ENCODE results near the gene ZNF557. TPM values are rescaled to one million over a fixed set of nuclear protein-coding genes. Genes with fewer than 3 reads are reported as not detected.
"Not testable (repeated sequence)": the region's sequence is repeated elsewhere in the genome, so short reads cannot be mapped to it uniquely, and the experiment has no call there.

Gene ZNF557
- 1.6 and 3.1 TPM in 2 replicates for total RNA-seq (2014; rRNA removed; shearing (Covaris generic); ENCODE audit: low replicate concordance)

DNA sequence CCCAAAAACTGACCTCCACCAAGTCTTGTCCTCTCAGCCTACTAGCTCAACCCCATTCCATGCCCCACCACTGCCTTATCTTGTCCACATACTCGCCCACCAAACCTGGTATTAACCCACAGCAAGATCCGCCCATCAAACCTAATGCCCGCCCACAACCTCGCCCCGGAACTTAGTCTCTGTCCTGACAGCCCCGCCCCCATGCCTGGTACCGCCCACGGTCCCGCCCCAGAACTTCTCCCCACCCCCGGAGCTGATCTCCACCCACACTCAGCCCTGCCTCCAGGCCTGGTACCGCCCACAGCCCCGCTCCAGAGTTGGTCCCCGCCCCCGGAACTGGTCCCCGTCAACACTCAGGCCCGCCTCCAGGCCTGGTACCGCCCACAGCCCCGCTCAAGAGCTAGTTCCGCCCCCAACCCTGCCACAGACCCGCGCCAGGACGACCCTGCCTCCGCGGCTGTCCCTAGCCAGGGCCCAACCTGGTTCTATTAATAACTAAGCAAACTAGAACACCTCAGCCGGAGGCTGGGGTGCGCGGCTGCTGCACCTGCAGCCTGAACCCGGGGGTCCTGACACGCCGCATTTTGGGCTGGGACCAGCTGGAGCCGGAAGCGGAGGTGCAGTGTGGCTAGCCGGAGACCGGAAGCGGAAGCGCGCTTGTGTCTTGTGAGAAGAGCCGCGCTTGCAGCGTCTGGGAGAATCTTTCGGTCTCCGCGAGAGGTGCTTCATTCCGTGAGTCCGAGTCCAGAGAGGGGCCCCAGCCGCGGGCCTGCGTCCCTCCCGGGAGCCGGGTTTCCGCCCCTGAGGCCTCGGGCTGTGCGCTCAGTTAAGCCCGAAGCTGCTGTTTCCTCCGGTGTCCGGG, at the start of gene ZNF557:
ZNF557 (plus strand) TSS at position 662 of the 862 bp plus-strand sequence. CDS start 5,372 bp downstream, outside the sequence.
- in situ Hi-C loops (cut with HindIII; ENCODE audit: low pct_unique_long_range_greater_than_20kb, low sequenced_read_pairs): no loop called here
- DNase-seq (ENCODE audit: low read depth): peak; percentile 88

DNA sequence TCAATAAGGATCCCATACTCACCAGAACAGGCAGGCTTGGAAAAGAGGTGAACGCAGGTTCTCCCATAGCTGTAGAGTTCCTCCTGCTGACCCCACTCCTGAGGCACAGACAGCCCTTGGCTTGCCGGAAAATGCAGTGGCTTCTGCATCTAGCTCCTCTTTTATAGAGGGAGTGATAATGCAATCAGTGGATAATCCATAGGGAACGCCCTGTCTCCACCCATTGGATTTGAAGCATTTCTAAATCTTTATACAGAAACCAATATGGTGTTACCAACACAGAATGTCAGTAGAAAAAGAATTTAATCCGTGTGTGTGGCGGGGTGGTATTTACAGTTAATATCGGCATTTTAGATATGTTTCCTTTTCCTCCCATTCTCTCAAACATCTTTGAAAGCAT, 48.2 kb upstream of the ZNF557 start, which contains the start of gene MBD3L2B:
MBD3L2B (minus strand) TSS at position 101 of the 400 bp plus-strand sequence; CDS start at position 67, 34 bp downstream.
- in situ Hi-C loops (cut with HindIII; ENCODE audit: low pct_unique_long_range_greater_than_20kb, low sequenced_read_pairs); DNase-seq (ENCODE audit: low read depth): not testable (repeated sequence)

DNA sequence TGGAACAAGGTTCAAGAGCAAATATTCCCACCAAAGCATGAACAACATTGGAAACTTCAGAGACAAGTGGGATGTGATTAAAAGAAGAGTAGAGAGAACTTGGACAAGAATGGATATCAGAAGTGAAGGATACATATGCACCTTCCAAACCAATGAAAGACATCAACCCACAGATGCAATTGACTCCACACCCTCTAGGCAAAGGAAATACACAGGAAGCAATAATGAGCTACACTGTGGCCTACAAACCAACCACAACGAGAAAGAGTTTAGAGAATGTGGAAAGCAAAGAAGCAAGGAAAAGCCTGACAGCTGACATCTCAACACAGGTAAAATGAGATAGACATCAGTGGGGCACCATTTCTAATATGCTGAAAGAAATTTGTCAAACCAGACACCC, 40.7 kb upstream of the ZNF557 start:
- DNase-seq (ENCODE audit: low read depth); in situ Hi-C loops (cut with HindIII; ENCODE audit: low pct_unique_long_range_greater_than_20kb, low sequenced_read_pairs): not testable (repeated sequence)

DNA sequence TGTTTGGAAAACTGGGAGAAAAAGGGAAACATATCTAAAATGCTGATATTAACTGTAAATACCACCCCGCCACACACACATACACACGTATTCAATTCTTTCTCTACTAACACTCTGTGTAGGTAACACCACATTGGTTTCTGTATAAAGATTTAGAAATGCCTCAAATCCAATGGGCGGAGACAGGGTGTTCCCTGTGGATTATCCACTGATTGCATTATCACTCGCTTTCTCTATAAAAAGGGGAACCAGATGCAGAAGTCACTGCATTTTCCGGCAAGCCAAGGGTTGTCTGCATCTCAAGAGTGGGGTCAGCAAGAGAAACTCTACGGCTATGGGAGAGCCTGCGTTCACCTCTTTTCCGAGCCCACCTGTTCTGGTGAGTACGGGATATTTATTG, 39.2 kb upstream of the ZNF557 start, which contains the start of gene MBD3L5:
MBD3L5 (plus strand) TSS at position 301 of the 400 bp plus-strand sequence; CDS start at position 335, 34 bp downstream.
- in situ Hi-C loops (cut with HindIII; ENCODE audit: low pct_unique_long_range_greater_than_20kb, low sequenced_read_pairs); DNase-seq (ENCODE audit: low read depth): not testable (repeated sequence)

DNA sequence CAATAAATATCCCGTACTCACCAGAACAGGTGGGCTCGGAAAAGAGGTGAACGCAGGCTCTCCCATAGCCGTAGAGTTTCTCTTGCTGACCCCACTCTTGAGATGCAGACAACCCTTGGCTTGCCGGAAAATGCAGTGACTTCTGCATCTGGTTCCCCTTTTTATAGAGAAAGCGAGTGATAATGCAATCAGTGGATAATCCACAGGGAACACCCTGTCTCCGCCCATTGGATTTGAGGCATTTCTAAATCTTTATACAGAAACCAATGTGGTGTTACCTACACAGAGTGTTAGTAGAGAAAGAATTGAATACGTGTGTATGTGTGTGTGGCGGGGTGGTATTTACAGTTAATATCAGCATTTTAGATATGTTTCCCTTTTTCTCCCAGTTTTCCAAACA, 29.4 kb upstream of the ZNF557 start, which contains the start of gene MBD3L4:
MBD3L4 (minus strand) TSS at position 101 of the 400 bp plus-strand sequence; CDS start at position 66, 35 bp downstream.
- DNase-seq (ENCODE audit: low read depth); in situ Hi-C loops (cut with HindIII; ENCODE audit: low pct_unique_long_range_greater_than_20kb, low sequenced_read_pairs): not testable (repeated sequence)

DNA sequence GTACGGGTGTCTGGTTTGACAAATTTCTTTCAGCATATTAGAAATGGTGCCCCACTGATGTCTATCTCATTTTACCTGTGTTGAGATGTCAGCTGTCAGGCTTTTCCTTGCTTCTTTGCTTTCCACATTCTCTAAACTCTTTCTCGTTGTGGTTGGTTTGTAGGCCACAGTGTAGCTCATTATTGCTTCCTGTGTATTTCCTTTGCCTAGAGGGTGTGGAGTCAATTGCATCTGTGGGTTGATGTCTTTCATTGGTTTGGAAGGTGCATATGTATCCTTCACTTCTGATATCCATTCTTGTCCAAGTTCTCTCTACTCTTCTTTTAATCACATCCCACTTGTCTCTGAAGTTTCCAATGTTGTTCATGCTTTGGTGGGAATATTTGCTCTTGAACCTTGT, 27.9 kb upstream of the ZNF557 start:
- in situ Hi-C loops (cut with HindIII; ENCODE audit: low pct_unique_long_range_greater_than_20kb, low sequenced_read_pairs); DNase-seq (ENCODE audit: low read depth): not testable (repeated sequence)

DNA sequence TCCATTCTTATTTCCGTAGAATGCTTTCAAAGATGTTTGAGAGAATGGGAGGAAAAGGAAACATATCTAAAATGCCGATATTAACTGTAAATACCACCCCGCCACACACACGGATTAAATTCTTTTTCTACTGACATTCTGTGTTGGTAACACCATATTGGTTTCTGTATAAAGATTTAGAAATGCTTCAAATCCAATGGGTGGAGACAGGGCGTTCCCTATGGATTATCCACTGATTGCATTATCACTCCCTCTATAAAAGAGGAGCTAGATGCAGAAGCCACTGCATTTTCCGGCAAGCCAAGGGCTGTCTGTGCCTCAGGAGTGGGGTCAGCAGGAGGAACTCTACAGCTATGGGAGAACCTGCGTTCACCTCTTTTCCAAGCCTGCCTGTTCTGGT, 20.5 kb upstream of the ZNF557 start, which contains the start of gene MBD3L2:
MBD3L2 (plus strand) TSS at position 301 of the 400 bp plus-strand sequence; CDS start at position 354, 53 bp downstream.
- DNase-seq (ENCODE audit: low read depth); in situ Hi-C loops (cut with HindIII; ENCODE audit: low pct_unique_long_range_greater_than_20kb, low sequenced_read_pairs): not testable (repeated sequence)

DNA sequence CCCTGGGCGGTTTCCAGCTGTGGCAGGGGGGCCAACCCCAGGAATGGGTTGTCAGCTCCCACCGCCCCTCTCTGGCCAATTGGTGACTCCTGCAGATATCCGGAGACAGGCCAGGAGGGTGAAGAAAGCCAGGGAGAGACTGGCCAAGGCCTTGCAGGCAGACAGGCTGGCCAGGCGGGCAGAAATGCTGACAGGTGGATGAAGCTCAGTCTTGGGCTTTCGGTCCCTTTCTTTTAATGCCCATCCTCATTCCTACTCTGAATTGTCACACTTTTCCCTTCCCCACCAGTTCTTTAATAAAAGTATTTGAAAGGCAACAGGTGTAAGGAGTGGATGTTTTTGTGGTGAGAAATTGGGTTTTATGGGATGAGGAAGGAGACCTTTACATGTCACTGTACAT, 18.1 kb upstream of the ZNF557 start:
- in situ Hi-C loops (cut with HindIII; ENCODE audit: low pct_unique_long_range_greater_than_20kb, low sequenced_read_pairs); DNase-seq (ENCODE audit: low read depth): not testable (repeated sequence)

DNA sequence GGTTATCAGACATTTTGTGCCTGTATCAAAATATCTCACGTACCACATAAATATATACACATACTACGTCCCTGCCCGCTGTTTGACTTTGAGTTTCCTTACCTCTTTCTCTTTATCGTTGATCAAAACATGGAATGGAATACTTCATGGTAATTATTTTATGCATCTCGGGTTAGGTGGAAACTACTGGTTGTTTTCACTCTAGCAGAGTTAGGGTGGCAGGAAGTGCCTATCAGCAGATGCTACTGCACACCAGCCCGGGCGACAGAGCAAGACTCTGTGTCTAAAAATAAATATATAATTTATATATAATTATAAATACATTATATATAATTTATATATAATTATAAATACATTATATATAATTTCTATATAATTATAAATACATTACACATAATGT, 16.6 kb upstream of the ZNF557 start:
- in situ Hi-C loops (cut with HindIII; ENCODE audit: low pct_unique_long_range_greater_than_20kb, low sequenced_read_pairs); DNase-seq (ENCODE audit: low read depth): not testable (repeated sequence)

DNA sequence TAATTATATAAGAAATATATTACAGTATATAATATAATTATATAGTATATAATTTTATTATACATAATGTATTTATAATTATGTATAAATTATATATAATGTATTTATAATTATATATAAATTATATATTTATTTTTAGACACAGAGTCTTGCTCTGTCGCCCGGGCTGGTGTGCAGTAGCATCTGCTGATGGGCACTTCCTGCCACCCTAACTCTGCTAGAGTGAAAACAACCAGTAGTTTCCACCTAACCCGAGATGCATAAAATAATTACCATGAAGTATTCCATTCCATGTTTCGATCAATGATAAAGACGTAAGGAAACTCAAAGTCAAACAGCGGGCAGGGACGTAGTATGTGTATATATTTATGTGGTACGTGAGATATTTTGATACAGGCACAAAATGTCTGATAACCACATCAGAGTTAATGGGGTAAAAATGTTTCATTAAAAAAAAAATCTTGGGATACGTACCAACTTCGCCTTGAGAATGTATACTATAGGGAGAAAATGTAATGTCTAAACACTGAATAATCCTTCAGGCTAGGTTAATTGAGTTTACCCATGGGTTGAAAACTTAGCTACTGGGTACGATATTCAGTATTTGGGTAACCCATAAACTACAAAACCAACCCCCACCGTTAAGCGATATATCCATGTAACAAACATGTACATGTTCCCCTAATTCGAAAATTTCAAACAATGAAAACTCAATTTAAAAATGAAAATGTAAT, 14.7 kb upstream of the ZNF557 start:
- DNase-seq (ENCODE audit: low read depth); in situ Hi-C loops (cut with HindIII; ENCODE audit: low pct_unique_long_range_greater_than_20kb, low sequenced_read_pairs): not testable (repeated sequence)

DNA sequence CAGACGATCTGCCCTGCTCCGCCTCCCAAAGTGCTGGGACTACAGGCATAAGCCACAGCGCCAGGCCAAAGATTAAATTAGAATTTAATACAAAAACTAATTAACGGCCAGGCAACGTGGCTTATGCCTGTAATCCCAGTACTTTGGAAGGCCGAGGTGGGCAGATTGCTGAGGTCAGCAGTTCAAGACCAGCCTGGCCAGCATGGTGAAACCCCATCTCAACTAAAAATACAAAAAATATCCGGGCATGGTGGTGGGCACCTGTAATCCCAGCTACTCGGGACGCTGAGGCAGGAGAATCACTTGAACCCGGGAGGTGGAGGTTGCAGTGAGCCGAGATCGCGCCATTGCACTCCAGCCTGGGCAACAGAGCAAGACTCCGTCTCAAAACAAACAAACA, 13.8 kb upstream of the ZNF557 start:
- in situ Hi-C loops (cut with HindIII; ENCODE audit: low pct_unique_long_range_greater_than_20kb, low sequenced_read_pairs); DNase-seq (ENCODE audit: low read depth): not testable (repeated sequence)

DNA sequence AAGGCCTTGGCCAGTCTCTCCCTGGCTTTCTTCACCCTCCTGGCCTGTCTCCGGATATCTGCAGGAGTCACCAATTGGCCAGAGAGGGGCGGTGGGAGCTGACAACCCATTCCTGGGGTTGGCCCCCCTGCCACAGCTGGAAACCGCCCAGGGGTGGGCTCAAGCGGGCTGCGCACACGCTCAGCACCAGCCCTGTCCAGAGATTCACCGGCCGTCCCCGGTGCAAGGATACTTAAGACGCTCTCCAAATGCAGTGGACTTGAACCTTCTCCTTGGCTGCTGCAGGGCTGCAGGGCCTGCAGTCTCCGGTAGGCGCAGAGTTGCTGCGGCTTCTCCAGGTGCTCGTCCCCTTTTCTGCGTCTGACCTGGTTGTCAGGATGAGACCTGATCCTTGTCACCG, 13.1 kb upstream of the ZNF557 start:
- DNase-seq (ENCODE audit: low read depth); in situ Hi-C loops (cut with HindIII; ENCODE audit: low pct_unique_long_range_greater_than_20kb, low sequenced_read_pairs): not testable (repeated sequence)

DNA sequence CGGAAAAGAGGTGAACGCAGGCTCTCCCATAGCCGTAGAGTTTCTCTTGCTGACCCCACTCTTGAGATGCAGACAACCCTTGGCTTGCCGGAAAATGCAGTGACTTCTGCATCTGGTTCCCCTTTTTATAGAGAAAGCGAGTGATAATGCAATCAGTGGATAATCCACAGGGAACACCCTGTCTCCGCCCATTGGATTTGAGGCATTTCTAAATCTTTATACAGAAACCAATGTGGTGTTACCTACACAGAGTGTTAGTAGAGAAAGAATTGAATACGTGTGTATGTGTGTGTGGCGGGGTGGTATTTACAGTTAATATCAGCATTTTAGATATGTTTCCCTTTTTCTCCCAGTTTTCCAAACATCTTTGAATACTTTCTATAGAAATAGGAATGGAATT, 10.9 kb upstream of the ZNF557 start, which contains the start of gene MBD3L3:
MBD3L3 (minus strand) TSS at position 101 of the 400 bp plus-strand sequence; CDS start at position 30, 71 bp downstream.
- in situ Hi-C loops (cut with HindIII; ENCODE audit: low pct_unique_long_range_greater_than_20kb, low sequenced_read_pairs); DNase-seq (ENCODE audit: low read depth): not testable (repeated sequence)

DNA sequence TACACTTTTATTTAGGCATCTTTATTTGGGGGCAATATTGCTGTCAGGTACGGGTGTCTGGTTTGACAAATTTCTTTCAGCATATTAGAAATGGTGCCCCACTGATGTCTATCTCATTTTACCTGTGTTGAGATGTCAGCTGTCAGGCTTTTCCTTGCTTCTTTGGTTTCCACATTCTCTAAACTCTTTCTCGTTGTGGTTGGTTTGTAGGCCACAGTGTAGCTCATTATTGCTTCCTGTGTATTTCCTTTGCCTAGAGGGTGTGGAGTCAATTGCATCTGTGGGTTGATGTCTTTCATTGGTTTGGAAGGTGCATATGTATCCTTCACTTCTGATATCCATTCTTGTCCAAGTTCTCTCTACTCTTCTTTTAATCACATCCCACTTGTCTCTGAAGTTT, 9.5 kb upstream of the ZNF557 start:
- in situ Hi-C loops (cut with HindIII; ENCODE audit: low pct_unique_long_range_greater_than_20kb, low sequenced_read_pairs): not testable (repeated sequence)

DNA sequence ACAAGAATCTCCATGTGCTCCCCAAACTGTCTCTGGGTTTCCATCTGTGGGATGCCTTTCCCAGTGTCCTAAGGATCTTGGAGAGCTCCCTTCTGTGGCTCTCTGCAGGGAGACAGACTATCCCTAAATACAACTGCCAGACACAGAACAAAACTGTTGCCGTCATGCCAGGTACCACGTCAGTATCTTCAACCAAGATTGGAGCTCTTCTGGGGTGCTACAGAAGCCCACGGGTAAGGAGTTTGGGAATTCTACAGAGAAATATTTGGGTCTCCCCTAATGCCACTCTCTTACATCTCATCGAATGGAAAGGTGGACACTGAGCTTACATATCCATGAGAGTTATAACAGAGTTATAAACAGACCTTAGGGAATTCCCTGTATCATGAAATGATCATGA, 6.2 kb upstream of the ZNF557 start:
- DNase-seq (ENCODE audit: low read depth): no peak
- in situ Hi-C loops (cut with HindIII; ENCODE audit: low pct_unique_long_range_greater_than_20kb, low sequenced_read_pairs): no loop called here

More for the DNA sequence above, 9.5 kb upstream of the ZNF557 start:
- DNase-seq (ENCODE audit: low read depth): not testable (repeated sequence)

DNA sequence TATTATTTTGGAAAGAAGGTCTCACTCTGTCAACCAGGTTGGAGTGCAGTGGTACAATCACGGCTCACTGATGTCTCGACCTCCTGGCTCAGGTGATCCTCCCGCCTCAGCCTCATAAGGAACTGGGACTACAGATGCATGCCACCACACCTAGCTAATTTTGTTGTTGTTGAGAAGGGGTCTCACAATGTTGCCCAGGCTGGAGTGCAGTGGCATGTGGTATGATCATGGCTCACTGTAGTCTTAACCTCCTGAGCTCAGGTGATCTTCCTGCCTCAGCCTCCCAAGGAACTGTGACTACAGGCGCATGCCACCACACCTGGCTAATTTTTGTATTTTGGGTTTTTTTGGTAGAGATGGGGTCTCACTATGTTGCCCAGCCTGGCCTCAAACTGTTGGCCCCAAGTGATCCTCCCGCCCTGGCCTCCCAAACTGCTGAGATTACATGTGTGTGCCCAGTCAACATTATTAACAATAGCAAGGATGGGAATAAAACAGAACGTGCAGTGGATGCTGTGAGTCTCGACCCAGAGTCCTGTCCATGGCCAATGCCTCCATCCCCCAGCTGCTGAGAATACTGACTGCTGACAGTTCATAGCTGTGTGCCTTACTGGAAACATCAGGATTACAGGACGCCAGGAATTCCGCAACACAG, 5.6 kb upstream of the ZNF557 start:
- in situ Hi-C loops (cut with HindIII; ENCODE audit: low pct_unique_long_range_greater_than_20kb, low sequenced_read_pairs): no loop called here
- DNase-seq (ENCODE audit: low read depth): no peak

DNA sequence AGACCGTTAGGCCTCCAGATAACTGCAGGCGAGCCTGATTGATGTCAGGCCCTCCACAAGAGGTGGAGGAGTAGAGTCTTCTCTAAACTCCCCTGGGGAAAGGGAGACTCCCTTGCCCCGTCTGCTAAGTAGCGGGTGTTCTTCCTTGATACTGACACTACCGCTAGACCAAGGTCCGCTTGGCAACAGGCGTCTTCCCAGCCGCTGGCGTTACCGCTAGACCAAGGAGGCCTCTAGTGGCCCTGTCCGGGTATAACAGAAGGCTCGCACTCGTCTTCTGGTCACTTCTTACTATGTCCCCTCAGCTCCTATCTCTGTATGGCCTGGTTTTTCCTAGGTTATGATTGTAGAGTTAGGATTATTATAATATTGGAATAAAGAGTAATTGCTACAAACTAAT, 2.4 kb upstream of the ZNF557 start:
- in situ Hi-C loops (cut with HindIII; ENCODE audit: low pct_unique_long_range_greater_than_20kb, low sequenced_read_pairs); DNase-seq (ENCODE audit: low read depth): not testable (repeated sequence)

DNA sequence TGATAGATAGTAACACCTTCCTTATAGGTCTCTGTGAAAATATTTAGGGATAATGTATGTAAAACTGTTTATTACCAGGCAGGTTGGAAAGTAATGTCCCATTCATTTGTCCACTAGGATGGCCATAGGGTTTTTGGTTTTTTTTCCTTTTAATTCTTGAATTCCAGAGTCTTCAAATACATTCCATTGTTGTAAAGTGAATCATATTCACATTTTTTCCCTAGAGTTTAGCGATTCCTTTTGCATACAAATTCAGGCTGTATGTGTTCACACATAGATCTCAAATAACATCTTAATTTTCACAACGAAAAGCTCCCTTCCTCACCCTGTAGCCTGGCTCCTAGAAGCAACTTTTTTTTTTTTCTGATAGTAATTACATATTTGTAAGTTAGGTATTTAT, 1.8 kb upstream of the ZNF557 start:
- in situ Hi-C loops (cut with HindIII; ENCODE audit: low pct_unique_long_range_greater_than_20kb, low sequenced_read_pairs): no loop called here

More for the DNA sequence above, 1.8 kb upstream of the ZNF557 start:
- no peak for DNase-seq (ENCODE audit: low read depth)

Measured in Caki2 (cell line).